ENCODE measurements around the gene ABCA5.

DNA sequence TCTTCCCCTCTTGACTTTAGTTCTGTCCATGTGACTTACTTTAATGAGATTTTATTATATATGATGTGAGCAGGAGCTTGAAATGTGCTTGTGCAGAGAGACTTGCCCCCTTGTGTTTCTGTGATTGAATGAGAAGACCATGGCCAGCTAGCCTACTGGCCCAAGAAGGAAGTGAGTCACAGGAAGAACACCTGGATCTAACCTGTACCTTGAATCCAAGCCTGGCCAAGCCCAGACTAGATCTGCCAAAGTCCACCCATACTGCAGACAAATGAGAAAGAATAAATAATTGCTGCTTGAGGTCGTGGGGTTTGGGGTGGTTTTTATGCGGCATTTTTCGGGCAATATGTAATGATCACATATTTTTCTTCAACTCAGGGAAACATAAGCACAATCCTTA lies 107.9 kb downstream of the ABCA5 start:
- TF ChIP-seq ZNF565 (CRISPR knock-in tag; conservative IDR thresholded peaks at IDR 0.05; ENCODE audit: low read depth) (no peak), ZNF70 (CRISPR knock-in tag; IDR thresholded peaks at IDR 0.05) (no peak), ARNTL (CRISPR knock-in tag; IDR thresholded peaks at IDR 0.05; ENCODE audit: borderline replicate concordance, low read depth) (no peak)
